Ovary (tissue), 3 donors: ENCODE results near the gene FCN2.

Source experiments
- CTCF ChIP-seq, 3 donors: fragments of 450-650 bp in 2 of 3; fragments of 200-600 bp in 1 of 3; IDR thresholded peaks; one replicate each; pipeline versions ENCODE4 v1.5.1 to v1.8.0; 2016 to 2022; ENCODE audit warnings: antibody characterized with exemption in 3 of 3, mild to moderate bottlenecking in 1 of 3
- POLR2A ChIP-seq: fragments of 450-650 bp; IDR thresholded peaks from one replicate; pipeline ENCODE4 v1.6.1; 2017; ENCODE audit warnings: antibody characterized with exemption, mild to moderate bottlenecking, moderate library complexity
- donor health status: DM: no; HTN: no; CAD: no.

GRCh38 chr9:134858051-134858841 is 22.4 kb upstream of the FCN2 start:
- no peak for TF ChIP-seq CTCF (IDR thresholded peaks at IDR 0.05)
- TF ChIP-seq POLR2A = no peak
